Esophagus squamous epithelium (tissue), 4 donors: ENCODE measurements around the gene METTL24.

Experiments
- POLR2A ChIP-seq, 4 donors: fragments of 450-650 bp; IDR thresholded peaks; one replicate each; pipeline ENCODE4 v1.6.1; 2017; ENCODE audit warnings: antibody characterized with exemption in 4 of 4, mild to moderate bottlenecking in 4 of 4, moderate library complexity in 3 of 4
- TF ChIP-seq, protein P1 (sequence below), 6 experiments: fragments of 450-650 bp in 4 of 6; fragments of 200-600 bp in 2 of 6; sonication (generic) in 2 of 6; IDR thresholded peaks; one replicate each; pipeline ENCODE4 v1.5.1; 2016 to 2019; ENCODE audit warnings: antibody characterized with exemption in 6 of 6, mild to moderate bottlenecking in 4 of 6, moderate library complexity in 4 of 6

DNA sequence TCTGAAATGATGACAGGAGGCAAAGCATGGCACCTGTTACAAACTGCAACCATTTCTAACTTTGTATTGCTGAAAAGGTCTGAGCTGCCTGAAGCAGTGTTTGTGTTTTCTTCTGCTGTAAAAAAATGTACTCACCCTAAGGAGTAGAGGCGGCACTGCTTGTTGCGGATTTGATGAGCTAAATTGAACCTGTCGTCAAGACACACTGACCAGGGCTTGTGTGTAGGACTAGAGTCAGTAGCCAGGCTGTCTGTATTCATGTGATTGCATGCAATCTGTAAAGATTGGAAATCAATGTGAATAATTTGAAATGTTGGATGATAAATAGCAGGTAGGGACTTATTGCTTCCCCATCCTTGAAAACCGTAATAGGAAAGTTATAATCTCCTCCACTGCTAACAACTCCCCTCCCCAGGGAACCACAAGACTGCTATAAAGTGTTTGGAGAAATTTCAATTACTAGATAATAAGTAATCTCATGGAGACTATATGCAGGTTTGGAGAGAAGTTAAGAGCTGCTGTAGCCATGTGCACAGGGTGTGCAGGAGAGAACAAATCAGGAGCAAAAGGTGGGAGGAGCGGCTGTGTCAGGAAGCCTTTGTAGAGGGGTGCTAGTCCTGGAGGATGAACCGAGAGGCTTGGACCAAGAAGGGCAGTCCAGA, 42.8 kb downstream of the METTL24 start:
- TF ChIP-seq, protein P1, sequence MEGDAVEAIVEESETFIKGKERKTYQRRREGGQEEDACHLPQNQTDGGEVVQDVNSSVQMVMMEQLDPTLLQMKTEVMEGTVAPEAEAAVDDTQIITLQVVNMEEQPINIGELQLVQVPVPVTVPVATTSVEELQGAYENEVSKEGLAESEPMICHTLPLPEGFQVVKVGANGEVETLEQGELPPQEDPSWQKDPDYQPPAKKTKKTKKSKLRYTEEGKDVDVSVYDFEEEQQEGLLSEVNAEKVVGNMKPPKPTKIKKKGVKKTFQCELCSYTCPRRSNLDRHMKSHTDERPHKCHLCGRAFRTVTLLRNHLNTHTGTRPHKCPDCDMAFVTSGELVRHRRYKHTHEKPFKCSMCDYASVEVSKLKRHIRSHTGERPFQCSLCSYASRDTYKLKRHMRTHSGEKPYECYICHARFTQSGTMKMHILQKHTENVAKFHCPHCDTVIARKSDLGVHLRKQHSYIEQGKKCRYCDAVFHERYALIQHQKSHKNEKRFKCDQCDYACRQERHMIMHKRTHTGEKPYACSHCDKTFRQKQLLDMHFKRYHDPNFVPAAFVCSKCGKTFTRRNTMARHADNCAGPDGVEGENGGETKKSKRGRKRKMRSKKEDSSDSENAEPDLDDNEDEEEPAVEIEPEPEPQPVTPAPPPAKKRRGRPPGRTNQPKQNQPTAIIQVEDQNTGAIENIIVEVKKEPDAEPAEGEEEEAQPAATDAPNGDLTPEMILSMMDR (IDR thresholded peaks at IDR 0.05), result no peak
- TF ChIP-seq POLR2A (IDR thresholded peaks at IDR 0.05), result no peak
